AG04450 (cell line): ENCODE data around the gene OR4K5. TPM values are rescaled to one million over a fixed set of nuclear protein-coding genes. Genes with fewer than 3 reads are reported as not detected.
"Not testable (repeated sequence)": the region's sequence is repeated elsewhere in the genome, so short reads cannot be mapped to it uniquely, and the experiment has no call there.

Experiments
- CTCF ChIA-PET: fragments of 300-600, 350-600 bp; formaldehyde crosslinking; extraction: SDS; loops from one replicate; lab custom pipeline; 2022; ENCODE audit warnings: antibody characterized with exemption, inconsistent platforms; lab: Charles Lee
- POLR2A ChIA-PET: fragments of 350-600 bp; formaldehyde crosslinking; extraction: SDS; loops from one replicate; lab custom pipeline; 2021; ENCODE audit warnings: antibody characterized with exemption, inconsistent platforms; lab: Yijun Ruan, JAX
- DNase-seq: peaks from one replicate; pipeline ENCODE4 v3.0.0-alpha.2; 2011; ENCODE audit warnings: low read depth, low spot score
- H3K27ac ChIP-seq: one replicate; pipeline ENCODE4 v1.5.1; 2012; ENCODE audit warnings: low read depth, low read length, control low read depth
- H3K27me3 ChIP-seq: one replicate; pipeline ENCODE4 v1.6.0; 2012; ENCODE audit warnings: low read length; ENCODE audit not compliant: control insufficient read depth, insufficient read depth
- H3K4me3 ChIP-seq: 2 replicates; pipeline ENCODE4 v1.5.1; 2011; ENCODE audit warnings: mild to moderate bottlenecking, low read depth, low read length, control low read depth
- H3K9me3 ChIP-seq: 2 replicates; pipeline ENCODE4 v1.5.1; 2012; ENCODE audit warnings: low read length; ENCODE audit not compliant: control insufficient read depth, insufficient read depth
- CTCF ChIP-seq: IDR thresholded peaks from 2 replicates; pipeline ENCODE4 v1.5.1; 2011; ENCODE audit warnings: low read depth, low read length, control low read depth, inconsistent platforms
- polyA plus RNA-seq: library from polyadenylated mRNA; depleted of rRNA; stranded (reverse); fragments of >200 nt; gene quantifications from 2 replicates; pipeline ENCODE4 v1.2.3, GENCODE V29; 2011; rRNA removed

Gene OR4K5
- polyA plus RNA-seq, 1 experiment: not detected

- peaks cover 7% of the 10 kb centered on the region for H3K9me3 ChIP-seq
- H3K4me3 ChIP-seq: no peak overlapping the region
- ChIA-PET POLR2A (no interaction called here), CTCF (no interaction called here)
- no peaks in the 10 kb centered on the region for H3K27me3 ChIP-seq
- DNase-seq: no peak
- no peak overlapping the region for H3K27ac ChIP-seq
- no peak for TF ChIP-seq CTCF
These were observed 28.8 kb downstream of the OR4K5 start for GRCh38 chr14:19949218-19949617.

GRCh38 chr14:19969735-19970134 is 49.3 kb downstream of the OR4K5 start:
- H3K9me3 ChIP-seq, H3K4me3 ChIP-seq, DNase-seq, POLR2A ChIA-PET, H3K27me3 ChIP-seq, CTCF ChIA-PET, H3K27ac ChIP-seq: not testable (repeated sequence)

Other genes with a start within 250 kb of the OR4K5 start
- gene OR11H2, start 206.7 kb upstream of the OR4K5 start, polyA plus RNA-seq: not detected in 2 replicates
- gene OR4Q3, start 177.0 kb upstream of the OR4K5 start, polyA plus RNA-seq: not detected in 2 replicates
- not detected in 2 replicates for gene OR4M1, start 147.1 kb upstream of the OR4K5 start, polyA plus RNA-seq
- gene OR4N2, start 116.8 kb upstream of the OR4K5 start, polyA plus RNA-seq: not detected in 2 replicates
- gene OR4K2, start 45.5 kb upstream of the OR4K5 start, polyA plus RNA-seq: not detected in 2 replicates
- gene OR4K1, start 10.3 kb downstream of the OR4K5 start, polyA plus RNA-seq: not detected in 2 replicates
- gene OR4K15, start 55.0 kb downstream of the OR4K5 start, polyA plus RNA-seq: not detected in 2 replicates
- not detected in 2 replicates for gene OR4Q2, start 81.6 kb downstream of the OR4K5 start, polyA plus RNA-seq
- not detected in 2 replicates for gene OR4K14, start 98.7 kb downstream of the OR4K5 start, polyA plus RNA-seq
- not detected in 2 replicates for gene OR4K13, start 115.4 kb downstream of the OR4K5 start, polyA plus RNA-seq
- gene OR4L1, start 139.4 kb downstream of the OR4K5 start, polyA plus RNA-seq: not detected in 2 replicates
- gene OR4K17, start 190.1 kb downstream of the OR4K5 start, polyA plus RNA-seq: not detected in 2 replicates
- not detected in 2 replicates for gene OR4N5, start 218.2 kb downstream of the OR4K5 start, polyA plus RNA-seq